HepG2 (cell line): Measurements from ENCODE around the gene DICER1. TPM values are rescaled to one million over a fixed set of nuclear protein-coding genes. Genes with fewer than 3 reads are reported as not detected.

ENCODE experiments used
- EED ChIP-seq: sonication (generic); formaldehyde crosslinking; IDR thresholded peaks from 2 replicates; pipeline ENCODE4 v1.5.0; 2020; ENCODE audit warnings: mild to moderate bottlenecking, missing genetic modification reagents
- GABPB1 ChIP-seq: IDR thresholded peaks from 2 replicates; pipeline ENCODE4 v1.6.1; 2016; ENCODE audit warnings: mild to moderate bottlenecking, missing genetic modification reagents, moderate library complexity, missing compliant biosample characterization
- IKZF5 ChIP-seq: IDR thresholded peaks from 2 replicates; pipeline ENCODE4 v1.6.1; 2018; ENCODE audit warnings: missing genetic modification reagents, mild to moderate bottlenecking, missing compliant biosample characterization
- MTERF4 ChIP-seq: sonication (generic); formaldehyde crosslinking; IDR thresholded peaks from 2 replicates; pipeline ENCODE4 v1.8.0; 2023; ENCODE audit warnings: mild to moderate bottlenecking, missing genetic modification reagents
- NFE2 ChIP-seq: sonication (generic); formaldehyde crosslinking; IDR thresholded peaks from 2 replicates; pipeline ENCODE4 v1.4.0; 2020; ENCODE audit warnings: missing genetic modification reagents
- PBX3 ChIP-seq: sonication (generic); formaldehyde crosslinking; IDR thresholded peaks from 2 replicates; pipeline ENCODE4 v1.8.1; 2023; ENCODE audit warnings: missing genetic modification reagents, inconsistent platforms, borderline replicate concordance
- PRPF4 ChIP-seq: fragments of 200-400 bp; formaldehyde crosslinking; IDR thresholded peaks from 2 replicates; pipeline ENCODE4 v1.6.1; 2016; ENCODE audit warnings: low read length, low read depth; ENCODE audit not compliant: poor library complexity, severe bottlenecking
- SETDB1 ChIP-seq: sonication (generic); formaldehyde crosslinking; IDR thresholded peaks from 2 replicates; pipeline ENCODE4 v1.5.1; 2020; ENCODE audit warnings: missing genetic modification reagents, mild to moderate bottlenecking, borderline replicate concordance
- TMF1 ChIP-seq: sonication (generic); formaldehyde crosslinking; IDR thresholded peaks from 2 replicates; pipeline ENCODE4 v1.8.1; 2022; ENCODE audit warnings: low read depth, missing genetic modification reagents
- ZBTB25 ChIP-seq: IDR thresholded peaks from 2 replicates; pipeline ENCODE4 v1.6.1; 2018; ENCODE audit warnings: missing genetic modification reagents
- ZFP91 ChIP-seq: sonication (generic); formaldehyde crosslinking; IDR thresholded peaks from 2 replicates; pipeline ENCODE4 v1.9.0; 2022; ENCODE audit warnings: missing genetic modification reagents, mild to moderate bottlenecking, borderline replicate concordance
- ZNF17 ChIP-seq: sonication (generic); formaldehyde crosslinking; IDR thresholded peaks from 2 replicates; pipeline ENCODE4 v1.5.0; 2020; ENCODE audit warnings: mild to moderate bottlenecking, missing genetic modification reagents
- ZNF274 ChIP-seq: sonication (generic); formaldehyde crosslinking; IDR thresholded peaks from 2 replicates; pipeline ENCODE4 v1.5.1; 2020; ENCODE audit warnings: mild to moderate bottlenecking, missing genetic modification reagents
- ZNF510 ChIP-seq: sonication (generic); formaldehyde crosslinking; IDR thresholded peaks from 2 replicates; pipeline ENCODE4 v1.4.0; 2020; ENCODE audit warnings: low read depth, mild to moderate bottlenecking, missing genetic modification reagents
- ZNF614 ChIP-seq: IDR thresholded peaks from 2 replicates; pipeline ENCODE4 v1.6.1; 2018; ENCODE audit warnings: missing biosample characterization, missing genetic modification reagents, inconsistent platforms, borderline replicate concordance
- ZNF639 ChIP-seq: conservative IDR thresholded peaks from 2 replicates; pipeline ENCODE4 v1.6.1; 2018; ENCODE audit warnings: missing genetic modification reagents
- ZNF709 ChIP-seq: sonication (generic); formaldehyde crosslinking; IDR thresholded peaks from 2 replicates; pipeline ENCODE4 v1.5.0; 2020; ENCODE audit warnings: mild to moderate bottlenecking, missing genetic modification reagents
- ZNF800 ChIP-seq: sonication (generic); formaldehyde crosslinking; IDR thresholded peaks from 2 replicates; pipeline ENCODE4 v1.4.0; 2020; ENCODE audit warnings: missing genetic modification reagents
- polyA plus RNA-seq, 8 experiments: library from polyadenylated mRNA; depleted of rRNA in 3 of 8; stranded (reverse) in 7 of 8; unstranded in 1 of 8; fragments of >200 nt; fragmentation: Illumina TruSeq in 4 of 8; extraction: Trizol in 4 of 8; gene quantifications; 2 replicates each; pipeline versions ENCODE4 v1.2.1 to v1.2.3, GENCODE V29; 2011 to 2016; ENCODE audit warnings: low read depth in 4 of 8, missing spikeins in 1 of 8, mixed read lengths in 1 of 8; ENCODE audit not compliant: insufficient read depth in 1 of 8
- total RNA-seq, 5 experiments: library from RNA; depleted of rRNA; stranded (reverse); fragments of >200 nt; fragmentation: Illumina TruSeq; extraction: Trizol; gene quantifications; 2 replicates each; pipeline ENCODE4 v1.2.3, GENCODE V29; 2016; ENCODE audit warnings: low read depth in 1 of 5

The DICER1 gene
- total and polyA plus RNA-seq, 2 of the 13 experiments (the other 11 are each of a cell fraction or from before 2014, with no cell fraction given), result 31.8 to 61.9 TPM

GRCh38 chr14:95157327-95158189 lies at the start of gene DICER1 (continued):
- TF ChIP-seq GABPB1 (CRISPR knock-in tag) (peak; percentile 80), ZBTB25 (CRISPR knock-in tag) (peak; percentile 77; the same call in 1 of the 2 replicates), TMF1 (0 out of 2 replicates have a peak, but pooled peaks have one; percentile 73), ZNF17 (CRISPR knock-in tag) (no peak), MTERF4 (CRISPR knock-in tag) (no peak), ZNF510 (CRISPR knock-in tag) (no peak), ZNF614 (CRISPR knock-in tag) (no peak), ZNF639 (CRISPR knock-in tag) (no peak; the same call in 1 of the 2 replicates), PBX3 (CRISPR knock-in tag) (no peak), EED (0 out of 2 replicates have a peak, but pooled peaks have one; percentile 1), IKZF5 (CRISPR knock-in tag) (peak; percentile 47; the same call in 1 of the 2 replicates), PRPF4 (no peak), ZNF709 (CRISPR knock-in tag) (peak; percentile 64; the same call in 1 of the 2 replicates), SETDB1 (CRISPR knock-in tag) (no peak), ZNF274 (CRISPR knock-in tag) (peak; percentile 37; the same call in 1 of the 2 replicates), NFE2 (CRISPR knock-in tag) (no peak; the same call in 1 of the 2 replicates), ZNF800 (CRISPR knock-in tag) (0 out of 2 replicates have a peak, but pooled peaks have one; percentile 23), ZFP91 (peak; percentile 84)
